Activated T-helper 2 cell treated with anti-CD3 and anti-CD28 coated beads, Interferon-gamma antibody, Interleukin-2, Interleukin-4, amounts not matched to agents 10 μg/mL and 5 μg/mL and 100 μg/mL, durations not matched to agents 14 hours and 24 hours and 36 hours (primary cell): ENCODE results near the gene NR2C2AP. TPM values are rescaled to one million over a fixed set of nuclear protein-coding genes. Genes with fewer than 3 reads are reported as not detected.

Experiments used
- DNase-seq: peaks from one replicate; pipeline ENCODE4 v3.0.0; 2021; ENCODE audit warnings: low spot score
- H3K27ac Mint-ChIP-seq: one replicate; pipeline ENCODE4 v1.8.0; 2021; ENCODE audit warnings: mixed read lengths
- H3K27me3 Mint-ChIP-seq: one replicate; pipeline ENCODE4 v1.8.0; 2021; ENCODE audit warnings: low read depth, mixed read lengths
- H3K36me3 Mint-ChIP-seq: one replicate; pipeline ENCODE4 v1.8.0; 2021; ENCODE audit warnings: low read depth, mixed read lengths
- H3K4me1 Mint-ChIP-seq: one replicate; pipeline ENCODE4 v1.8.0; 2021; ENCODE audit warnings: low read depth, mixed read lengths
- H3K4me3 Mint-ChIP-seq: one replicate; pipeline ENCODE4 v1.8.0; 2021; ENCODE audit warnings: low read depth, mild to moderate bottlenecking, moderate library complexity, mixed read lengths
- H3K9me3 Mint-ChIP-seq: one replicate; pipeline ENCODE4 v1.8.0; 2021; ENCODE audit warnings: mixed read lengths
- intact Hi-C: fragments of 100-400 bp; cut with micrococcal nuclease; formaldehyde crosslinking; loops from one replicate; pipeline ENCODE4 v1.15.1; 2023
- total RNA-seq: library from RNA; stranded (reverse); gene quantifications from 2 replicates; pipeline ENCODE4 v1.2.3, GENCODE V29; 2022

The NR2C2AP gene
- total RNA-seq, 1 donor from 2014 or later: 32.5 TPM

- H3K4me1 Mint-ChIP-seq: peaks cover 10% of the 10 kb centered on the region
- no peak within 1 kb of the TSS for H3K27ac Mint-ChIP-seq
- intact Hi-C loops: no loop called here
These were observed 8.5 kb upstream of the NR2C2AP start, which contains the start of gene NCAN for GRCh38 chr19:19211499-19212420. Gene NCAN, plus strand, starts transcription at chr19:19211958. Its CDS starts 4,996 bp downstream, at chr19:19216954.

GRCh38 chr19:19209372-19209771 is 6.2 kb upstream of the NR2C2AP start:
- Mint-ChIP-seq H3K27me3 (peaks cover 28% of the 10 kb centered on the region), H3K4me3 (no peak overlapping the region), H3K4me1 (peaks cover 17% of the 10 kb centered on the region), H3K9me3 (no peaks in the 10 kb centered on the region), H3K36me3 (no peaks in the 10 kb centered on the region), H3K27ac (no peak overlapping the region)
- intact Hi-C loops: no loop called here
- no peak for DNase-seq

More at GRCh38 chr19:19211499-19212420, 8.5 kb upstream of the NR2C2AP start, which contains the start of gene NCAN:
- Mint-ChIP-seq H3K36me3 (no peaks in the 10 kb centered on the region), H3K27me3 (peaks cover 30% of the 10 kb centered on the region), H3K4me3 (no peak within 1 kb of the TSS), H3K9me3 (no peaks in the 10 kb centered on the region)
- no peak for DNase-seq

- Mint-ChIP-seq H3K27ac (no peak overlapping the region), H3K4me1 (peaks cover 19% of the 10 kb centered on the region), H3K4me3 (no peak overlapping the region), H3K27me3 (peaks cover 15% of the 10 kb centered on the region), H3K36me3 (peaks cover 3% of the 10 kb centered on the region), H3K9me3 (no peaks in the 10 kb centered on the region)
- no peak for DNase-seq
- intact Hi-C loops: no loop called here
These were observed 4.7 kb upstream of the NR2C2AP start for GRCh38 chr19:19207637-19208572.

- Mint-ChIP-seq H3K4me1 (peaks cover 28% of the 10 kb centered on the region), H3K4me3 (no peak overlapping the region), H3K9me3 (no peaks in the 10 kb centered on the region), H3K27ac (no peak overlapping the region), H3K27me3 (peaks cover 11% of the 10 kb centered on the region), H3K36me3 (peaks cover 12% of the 10 kb centered on the region)
- intact Hi-C loops: no loop called here
- DNase-seq: no peak
These were observed 3.7 kb upstream of the NR2C2AP start for GRCh38 chr19:19206938-19207337.

GRCh38 chr19:19205416-19206410 is 2.5 kb upstream of the NR2C2AP start:
- DNase-seq: no peak
- Mint-ChIP-seq H3K4me3 (no peak overlapping the region), H3K27me3 (peaks cover 2% of the 10 kb centered on the region), H3K36me3 (peaks cover 12% of the 10 kb centered on the region), H3K4me1 (peaks cover 28% of the 10 kb centered on the region), H3K9me3 (no peaks in the 10 kb centered on the region), H3K27ac (no peak overlapping the region)
- intact Hi-C loops: no loop called here

DNA sequence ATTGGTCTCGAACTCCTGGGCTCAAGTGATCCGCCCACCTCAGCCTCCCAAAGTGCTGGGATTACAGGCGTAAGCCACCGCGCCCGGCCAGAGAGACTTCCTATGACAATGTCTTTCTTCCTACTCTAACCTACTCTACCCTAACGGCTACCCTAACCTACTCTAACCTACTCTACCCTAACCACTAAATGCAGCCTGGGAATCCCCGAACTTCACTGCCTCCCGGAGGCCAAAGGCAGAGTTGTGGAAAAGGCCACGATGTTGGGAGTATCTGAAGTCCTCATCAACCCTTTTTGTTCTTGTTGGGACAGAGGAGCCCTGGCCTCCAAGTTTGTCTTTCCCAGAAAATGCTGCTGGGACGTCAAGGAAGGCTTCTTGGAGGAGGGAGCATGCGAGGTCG is 967 bp upstream of the NR2C2AP start:
- intact Hi-C loops: no loop called here
- Mint-ChIP-seq H3K9me3 (no peaks in the 10 kb centered on the region), H3K27me3 (no peaks in the 10 kb centered on the region), H3K36me3 (peaks cover 16% of the 10 kb centered on the region), H3K4me3 (peak overlapping the region; percentile 69), H3K27ac (no peak overlapping the region), H3K4me1 (peaks cover 28% of the 10 kb centered on the region)
- DNase-seq: no peak

GRCh38 chr19:19202707-19203011 is 555 bp downstream of the NR2C2AP start:
- peaks cover 28% of the 10 kb centered on the region for H3K36me3 Mint-ChIP-seq
- no peaks in the 10 kb centered on the region for H3K9me3 Mint-ChIP-seq
- intact Hi-C loops: loop anchor here (1.0 kb wide), 1 partner anchor 10 kb away; the partner anchor contains the start of genes BORCS8 and RFXANK
- no peaks in the 10 kb centered on the region for H3K27me3 Mint-ChIP-seq
- peaks cover 27% of the 10 kb centered on the region for H3K4me1 Mint-ChIP-seq
- DNase-seq: no peak
- peak overlapping the region; percentile 92 for H3K4me3 Mint-ChIP-seq
- peak overlapping the region; percentile 85 for H3K27ac Mint-ChIP-seq

DNA sequence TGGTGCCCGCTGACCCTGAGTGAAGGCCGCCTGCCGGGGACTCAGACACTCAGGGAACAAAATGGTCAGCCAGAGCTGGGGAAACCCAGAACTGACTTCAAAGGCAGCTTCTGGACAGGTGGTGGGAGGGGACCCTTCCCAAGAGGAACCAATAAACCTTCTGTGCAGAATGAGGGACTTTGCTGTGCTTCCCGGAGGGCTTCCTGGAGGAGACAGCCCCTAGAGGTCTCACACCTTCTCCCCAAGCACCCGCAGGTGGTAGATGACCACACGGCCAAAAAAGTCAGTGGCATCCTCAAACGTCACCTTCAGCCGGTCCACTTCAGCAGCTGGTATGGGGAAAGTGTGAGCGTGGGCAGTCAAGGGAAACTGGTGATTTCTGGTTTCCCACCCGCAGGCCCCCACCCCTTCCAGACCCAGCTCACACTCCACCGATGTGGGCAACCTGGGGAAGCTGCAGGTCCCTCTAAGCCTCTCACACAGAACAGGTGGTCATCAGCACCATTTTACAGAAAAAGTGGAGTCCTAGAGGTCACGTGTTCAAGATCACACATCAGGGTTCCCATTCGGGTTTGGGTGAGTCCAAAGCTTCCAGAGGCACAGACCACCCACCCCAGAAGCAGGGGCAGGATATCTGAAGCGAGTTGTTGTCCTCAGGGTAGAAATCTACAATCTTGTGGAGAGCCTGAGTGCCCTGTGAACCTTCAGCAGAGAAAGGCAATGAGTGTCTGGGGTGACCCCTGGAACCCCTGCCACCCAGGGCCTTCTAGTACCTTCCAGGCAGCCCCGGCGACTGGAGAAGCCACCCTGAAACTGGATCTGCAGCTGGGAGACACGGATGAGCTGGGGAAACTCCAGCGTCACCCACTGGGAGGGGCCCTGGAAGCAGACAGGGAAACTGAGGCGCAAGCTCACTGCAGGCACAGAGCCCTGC is 1.2 kb downstream of the NR2C2AP start:
- intact Hi-C loops: no loop called here
- H3K27me3 Mint-ChIP-seq: no peaks in the 10 kb centered on the region
- DNase-seq: no peak

GRCh38 chr19:19193926-19194325 is 9.3 kb downstream of the NR2C2AP start:
- no peak for DNase-seq
- intact Hi-C loops: loop anchor here (5.0 kb wide), 2 partner anchors 162 to 277 kb away; partner anchors contain the start of genes ARMC6, COPE, DDX49 and SUGP2
- Mint-ChIP-seq H3K4me3 (peak overlapping the region; percentile 94), H3K9me3 (no peaks in the 10 kb centered on the region), H3K36me3 (peaks cover 28% of the 10 kb centered on the region), H3K27ac (peak overlapping the region; percentile 71), H3K27me3 (no peaks in the 10 kb centered on the region), H3K4me1 (peaks cover 18% of the 10 kb centered on the region)

More for the DNA sequence above, 1.2 kb downstream of the NR2C2AP start:
- Mint-ChIP-seq H3K4me3 (peak overlapping the region; percentile 92), H3K27ac (peak overlapping the region; percentile 85), H3K9me3 (no peaks in the 10 kb centered on the region), H3K36me3 (peaks cover 29% of the 10 kb centered on the region), H3K4me1 (peaks cover 20% of the 10 kb centered on the region)

- Mint-ChIP-seq H3K4me1 (peaks cover 18% of the 10 kb centered on the region), H3K27ac (peak overlapping the region; percentile 99), H3K27me3 (no peaks in the 10 kb centered on the region), H3K9me3 (no peaks in the 10 kb centered on the region), H3K4me3 (peak overlapping the region; percentile 94), H3K36me3 (peaks cover 26% of the 10 kb centered on the region)
- DNase-seq: no peak
- intact Hi-C loops: loop anchor here (1.0 to 5.0 kb wide), 5 partner anchors 10 to 276 kb away; partner anchors contain the start of genes ARMC6, COPE, DDX49 and MAU2
These were observed 10.2 kb downstream of the NR2C2AP start for GRCh38 chr19:19192910-19193423.
